Panc1 (cell line): ENCODE results near the gene SDK1.

Experiments
- POLR2AphosphoS5 ChIP-seq: IDR thresholded peaks from 2 replicates; pipeline ENCODE4 v1.6.1; 2012; ENCODE audit warnings: mild to moderate bottlenecking, low read depth, low read length, moderate library complexity
- SIN3A ChIP-seq: IDR thresholded peaks from 2 replicates; pipeline ENCODE4 v1.6.1; 2012; ENCODE audit warnings: low read depth, mild to moderate bottlenecking, low read length, moderate library complexity, borderline replicate concordance; ENCODE audit not compliant: insufficient read depth
- TCF7L2 ChIP-seq: IDR thresholded peaks from 2 replicates; pipeline ENCODE4 v1.6.1; 2011; ENCODE audit warnings: mild to moderate bottlenecking, low read depth, low read length, inconsistent platforms
- TF ChIP-seq, protein P1 (sequence below): fragments of 450-650 bp; IDR thresholded peaks from 2 replicates; pipeline ENCODE4 v1.5.1; 2017; ENCODE audit warnings: mild to moderate bottlenecking

DNA sequence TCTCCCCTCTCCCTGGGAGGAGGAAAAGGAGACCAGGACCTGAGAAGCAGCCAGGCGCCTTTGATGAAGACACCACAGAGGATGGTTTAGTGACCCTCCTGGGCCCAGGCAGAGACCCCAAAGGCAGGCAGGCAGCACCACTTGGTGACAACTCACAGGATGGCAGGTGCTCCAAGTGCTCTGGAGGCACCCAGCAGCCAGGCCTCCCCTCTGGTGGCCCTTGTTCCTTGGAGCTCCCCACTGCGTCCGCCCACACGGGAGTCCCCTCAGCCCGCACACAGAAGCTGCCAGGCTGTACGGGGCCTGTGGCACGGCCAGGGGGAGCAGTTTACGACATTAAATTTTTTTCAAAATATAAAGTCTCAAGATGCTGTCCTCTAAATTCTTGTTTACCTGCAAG, 773.9 kb downstream of the SDK1 start:
- TF ChIP-seq POLR2AphosphoS5 (no peak), TCF7L2 (no peak), SIN3A (no peak)
- TF ChIP-seq, protein P1, sequence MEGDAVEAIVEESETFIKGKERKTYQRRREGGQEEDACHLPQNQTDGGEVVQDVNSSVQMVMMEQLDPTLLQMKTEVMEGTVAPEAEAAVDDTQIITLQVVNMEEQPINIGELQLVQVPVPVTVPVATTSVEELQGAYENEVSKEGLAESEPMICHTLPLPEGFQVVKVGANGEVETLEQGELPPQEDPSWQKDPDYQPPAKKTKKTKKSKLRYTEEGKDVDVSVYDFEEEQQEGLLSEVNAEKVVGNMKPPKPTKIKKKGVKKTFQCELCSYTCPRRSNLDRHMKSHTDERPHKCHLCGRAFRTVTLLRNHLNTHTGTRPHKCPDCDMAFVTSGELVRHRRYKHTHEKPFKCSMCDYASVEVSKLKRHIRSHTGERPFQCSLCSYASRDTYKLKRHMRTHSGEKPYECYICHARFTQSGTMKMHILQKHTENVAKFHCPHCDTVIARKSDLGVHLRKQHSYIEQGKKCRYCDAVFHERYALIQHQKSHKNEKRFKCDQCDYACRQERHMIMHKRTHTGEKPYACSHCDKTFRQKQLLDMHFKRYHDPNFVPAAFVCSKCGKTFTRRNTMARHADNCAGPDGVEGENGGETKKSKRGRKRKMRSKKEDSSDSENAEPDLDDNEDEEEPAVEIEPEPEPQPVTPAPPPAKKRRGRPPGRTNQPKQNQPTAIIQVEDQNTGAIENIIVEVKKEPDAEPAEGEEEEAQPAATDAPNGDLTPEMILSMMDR: no peak
